ENCODE data around the gene CLIP2. TPM values are rescaled to one million over a fixed set of nuclear protein-coding genes. Genes with fewer than 3 reads are reported as not detected.

CLIP2 gene
- total RNA-seq, 2 experiments from 2014 or later = 3.6 to 6.3 TPM

GRCh38 chr7:74420006-74420405 lies 130.8 kb downstream of the CLIP2 start:
- Histone ChIP-seq H3K4me2 (ENCODE audit: low read length) (no peak overlapping the region), H3K4me1 (ENCODE audit: insufficient read depth, low read length, poor library complexity, severe bottlenecking) (no peaks in the 10 kb centered on the region), H3K36me3 (ENCODE audit: insufficient read depth, low read length) (no peaks in the 10 kb centered on the region), H4K20me1 (ENCODE audit: insufficient read depth, low read length) (no peaks in the 10 kb centered on the region), H3K4me3 (ENCODE audit: low read depth, low read length, poor library complexity, severe bottlenecking) (no peak overlapping the region), H3K79me2 (ENCODE audit: insufficient read depth, low read depth, low read length) (no peaks in the 10 kb centered on the region), H3K9me2 (ENCODE audit: insufficient read depth, low read length) (no peaks in the 10 kb centered on the region), H2AFZ (ENCODE audit: low read length) (no peak overlapping the region), H3K27ac (ENCODE audit: low read depth, low read length, poor library complexity, severe bottlenecking) (no peak overlapping the region), H3K9me3 (ENCODE audit: low read length) (no peaks in the 10 kb centered on the region)
- POLR2A ChIA-PET = no interaction called here
- CTCF ChIA-PET (ENCODE audit: unreplicated experiment) = no interaction called here
- TF ChIP-seq CTCF (conservative IDR thresholded peaks at IDR 0.05; ENCODE audit: low read length) (no peak), EZH2phosphoT487 (IDR thresholded peaks at IDR 0.05; ENCODE audit: borderline replicate concordance, low read depth, low read length) (no peak)
- intact Hi-C loops (cut with micrococcal nuclease; ENCODE audit: unreplicated experiment) = no loop called here
- BruUV-seq (replicated peaks) = no TSS peak
- DNase-seq (ENCODE audit: low spot score) = no peak

GRCh38 chr7:74424291-74424880 lies 135.2 kb downstream of the CLIP2 start:
- Histone ChIP-seq H3K27ac (ENCODE audit: low read depth, low read length, poor library complexity, severe bottlenecking) (no peak overlapping the region), H3K9me3 (ENCODE audit: low read length) (no peaks in the 10 kb centered on the region), H4K20me1 (ENCODE audit: insufficient read depth, low read length) (no peaks in the 10 kb centered on the region), H3K4me1 (ENCODE audit: insufficient read depth, low read length, poor library complexity, severe bottlenecking) (no peaks in the 10 kb centered on the region), H2AFZ (ENCODE audit: low read length) (no peak overlapping the region), H3K4me3 (ENCODE audit: low read depth, low read length, poor library complexity, severe bottlenecking) (no peak overlapping the region), H3K36me3 (ENCODE audit: insufficient read depth, low read length) (no peaks in the 10 kb centered on the region), H3K4me2 (ENCODE audit: low read length) (no peak overlapping the region), H3K9me2 (ENCODE audit: insufficient read depth, low read length) (no peaks in the 10 kb centered on the region), H3K79me2 (ENCODE audit: insufficient read depth, low read depth, low read length) (no peaks in the 10 kb centered on the region)
- ChIA-PET CTCF (ENCODE audit: unreplicated experiment) (no interaction called here), POLR2A (interaction anchor here (1.3 kb wide), 2 partner anchors 13 to 23 kb away, joined by 3 read pairs; no protein-coding TSS in a partner anchor)
- TF ChIP-seq CTCF (conservative IDR thresholded peaks at IDR 0.05; ENCODE audit: low read length) = no peak
- TF ChIP-seq EZH2phosphoT487 (IDR thresholded peaks at IDR 0.05; ENCODE audit: borderline replicate concordance, low read depth, low read length) = no peak
- DNase-seq (ENCODE audit: low spot score) = no peak
- intact Hi-C loops (cut with micrococcal nuclease; ENCODE audit: unreplicated experiment) = no loop called here
- BruUV-seq (replicated peaks) = no TSS peak

GRCh38 chr7:74428023-74428422 lies 138.8 kb downstream of the CLIP2 start:
- POLR2A ChIA-PET = no interaction called here
- Histone ChIP-seq H3K79me2 (ENCODE audit: insufficient read depth, low read depth, low read length) (no peaks in the 10 kb centered on the region), H3K9me3 (ENCODE audit: low read length) (no peaks in the 10 kb centered on the region), H4K20me1 (ENCODE audit: insufficient read depth, low read length) (no peaks in the 10 kb centered on the region), H3K27ac (ENCODE audit: low read depth, low read length, poor library complexity, severe bottlenecking) (no peak overlapping the region), H3K4me1 (ENCODE audit: insufficient read depth, low read length, poor library complexity, severe bottlenecking) (no peaks in the 10 kb centered on the region), H3K36me3 (ENCODE audit: insufficient read depth, low read length) (no peaks in the 10 kb centered on the region), H3K9me2 (ENCODE audit: insufficient read depth, low read length) (no peaks in the 10 kb centered on the region), H3K4me2 (ENCODE audit: low read length) (no peak overlapping the region), H3K4me3 (ENCODE audit: low read depth, low read length, poor library complexity, severe bottlenecking) (no peak overlapping the region), H2AFZ (ENCODE audit: low read length) (no peak overlapping the region)
- no peak for DNase-seq (ENCODE audit: low spot score)
- CTCF ChIA-PET (ENCODE audit: unreplicated experiment) = no interaction called here
- BruUV-seq (replicated peaks) = no TSS peak
- no peak for TF ChIP-seq CTCF (conservative IDR thresholded peaks at IDR 0.05; ENCODE audit: low read length)
- TF ChIP-seq EZH2phosphoT487 (IDR thresholded peaks at IDR 0.05; ENCODE audit: borderline replicate concordance, low read depth, low read length) = no peak
- intact Hi-C loops (cut with micrococcal nuclease; ENCODE audit: unreplicated experiment) = no loop called here

All from OCI-LY7 (cell line).